ENCODE data around the gene MCRIP2.

The MCRIP2 gene

DNA sequence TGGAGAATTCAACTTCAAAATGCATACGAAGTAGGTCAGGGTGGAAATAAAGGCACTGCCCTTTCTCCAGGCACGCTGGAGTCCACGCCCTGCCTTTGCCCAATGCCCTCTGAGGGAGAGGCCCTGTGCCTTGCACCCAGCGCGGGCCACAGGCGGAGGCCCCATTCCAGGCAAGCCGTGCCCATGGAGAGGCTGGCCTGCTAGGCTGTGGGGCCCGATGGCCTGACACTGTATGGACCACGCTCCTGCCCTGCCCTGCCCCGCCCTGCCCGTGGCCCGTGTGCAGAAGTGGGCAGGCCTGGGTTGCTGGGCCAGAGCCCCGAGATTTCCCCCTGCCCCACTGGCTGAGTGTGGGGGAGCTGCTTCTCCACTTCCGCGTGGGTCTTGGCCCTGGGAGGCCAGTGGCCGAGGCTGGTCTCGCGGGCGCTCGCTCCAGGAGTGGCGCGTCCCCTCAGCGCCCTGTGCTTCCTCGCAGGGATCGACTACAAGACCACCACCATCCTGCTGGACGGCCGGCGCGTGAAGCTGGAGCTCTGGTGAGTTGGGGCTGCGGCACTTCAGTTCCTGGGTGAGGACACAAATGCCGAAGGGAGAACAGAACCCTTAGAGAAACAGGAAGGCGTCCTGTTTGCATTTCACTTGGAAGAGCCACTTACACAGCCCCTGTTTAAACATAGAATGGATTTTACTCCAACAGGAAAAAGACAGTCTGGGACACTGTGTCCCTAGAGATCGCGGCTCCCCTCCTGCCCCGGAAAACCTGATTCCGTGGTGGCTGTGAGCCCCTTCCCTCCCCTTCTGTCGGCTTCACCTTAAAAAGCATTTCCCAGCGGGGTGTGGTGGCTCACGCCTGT lies 24.7 kb upstream of the MCRIP2 start:
- no peak for DNase-seq (ENCODE audit: low read depth in 2 of 2)

GRCh38 chr16:617855-618254 lies 23.8 kb upstream of the MCRIP2 start:
- DNase-seq (ENCODE audit: low read depth in 2 of 2) = no peak

- DNase-seq (ENCODE audit: low read depth in 2 of 2) = no peak
Measured at GRCh38 chr16:619476-620100, 22.0 kb upstream of the MCRIP2 start.

DNA sequence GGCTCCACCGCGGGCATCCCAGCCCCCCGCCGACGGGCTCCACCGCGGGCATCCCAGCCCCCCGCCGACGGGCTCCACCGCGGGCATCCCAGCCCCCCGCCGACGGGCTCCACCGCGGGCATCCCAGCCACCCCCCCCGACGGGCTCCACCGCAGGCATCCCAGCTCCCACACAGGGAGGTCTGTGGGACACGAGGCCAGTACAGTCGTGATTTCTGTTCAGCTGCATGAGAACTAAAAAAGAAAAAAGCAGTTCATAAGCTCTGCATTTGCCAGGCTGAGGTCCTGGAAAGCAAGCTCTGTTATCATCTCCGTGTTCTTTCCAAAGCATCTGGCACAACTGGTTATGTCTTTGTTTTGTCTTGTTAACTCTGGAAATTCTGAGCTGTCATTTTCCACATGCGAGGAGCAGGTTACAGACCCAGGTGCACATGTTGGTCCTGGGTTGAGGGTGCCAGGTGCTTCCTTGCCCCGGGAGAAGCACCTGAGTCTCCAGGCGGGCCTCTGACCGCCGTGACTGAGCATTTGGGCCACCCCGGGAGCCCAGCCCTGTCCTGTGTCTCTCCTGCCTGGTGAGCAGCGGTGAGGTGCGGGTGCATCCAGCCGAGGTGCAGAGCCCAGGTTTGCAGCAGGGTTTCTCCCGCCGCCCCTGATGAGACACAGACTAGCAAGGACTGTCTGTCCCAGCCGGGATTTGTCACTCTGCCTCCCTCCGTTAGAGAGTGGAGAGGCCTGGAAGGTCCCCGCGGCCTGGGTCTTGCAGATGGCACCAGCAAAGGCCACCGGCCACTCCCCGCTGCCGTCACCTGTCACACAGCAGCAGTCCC lies 20.7 kb upstream of the MCRIP2 start:
- no peak for DNase-seq (ENCODE audit: low read depth in 2 of 2)

GRCh38 chr16:621526-622105 lies 20.0 kb upstream of the MCRIP2 start:
- no peak for DNase-seq (ENCODE audit: low read depth in 2 of 2)

GRCh38 chr16:622920-623280 lies 18.7 kb upstream of the MCRIP2 start:
- DNase-seq (ENCODE audit: low read depth in 2 of 2) = no peak

GRCh38 chr16:624526-625070 lies 17.0 kb upstream of the MCRIP2 start:
- DNase-seq (ENCODE audit: low read depth in 2 of 2) = no peak

GRCh38 chr16:625117-625976 lies 16.3 kb upstream of the MCRIP2 start:
- no peak for DNase-seq (ENCODE audit: low read depth in 2 of 2)

DNA sequence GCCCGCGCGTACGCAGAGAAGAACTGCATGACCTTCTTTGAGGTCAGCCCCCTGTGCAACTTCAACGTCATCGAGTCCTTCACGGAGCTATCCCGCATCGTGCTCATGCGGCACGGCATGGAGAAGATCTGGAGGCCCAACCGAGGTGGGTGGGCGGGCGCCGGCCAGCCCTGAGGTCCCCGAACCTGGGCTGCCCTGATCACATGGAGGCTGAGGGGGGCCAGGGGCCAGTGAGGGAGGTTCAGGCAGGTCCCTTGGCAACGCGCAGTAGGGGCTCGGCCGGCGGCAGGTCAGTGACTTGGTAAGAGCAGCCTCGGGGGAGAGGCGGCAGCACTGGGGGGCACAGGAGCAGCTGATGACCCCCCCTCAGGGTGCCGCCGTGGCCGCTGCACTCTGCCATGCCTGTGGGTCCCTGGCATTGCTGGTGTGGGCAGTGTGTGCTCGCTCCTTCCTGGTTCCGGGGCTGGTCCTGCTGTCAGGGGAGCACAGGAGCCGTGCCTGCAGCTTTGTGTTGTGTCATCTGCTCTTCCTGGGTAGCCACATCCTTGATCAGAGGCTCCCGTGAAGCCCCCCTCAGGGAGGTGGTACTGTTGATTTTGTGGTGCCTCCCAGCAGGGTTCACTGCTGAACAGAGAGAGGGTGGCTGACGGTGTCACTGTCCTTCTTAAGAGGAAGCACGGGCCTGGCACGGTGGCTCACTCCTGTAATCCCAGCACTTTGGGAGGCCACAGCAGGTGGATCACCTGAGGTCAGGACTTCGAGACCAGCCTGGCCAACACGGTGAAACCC lies 15.5 kb upstream of the MCRIP2 start:
- no peak for DNase-seq (ENCODE audit: low read depth in 2 of 2)

- no peak for DNase-seq (ENCODE audit: low read depth in 2 of 2)
Measured at GRCh38 chr16:626787-627453, 14.7 kb upstream of the MCRIP2 start.

GRCh38 chr16:627454-628239 lies 14.0 kb upstream of the MCRIP2 start:
- no peak for DNase-seq (ENCODE audit: low read depth in 2 of 2)

DNA sequence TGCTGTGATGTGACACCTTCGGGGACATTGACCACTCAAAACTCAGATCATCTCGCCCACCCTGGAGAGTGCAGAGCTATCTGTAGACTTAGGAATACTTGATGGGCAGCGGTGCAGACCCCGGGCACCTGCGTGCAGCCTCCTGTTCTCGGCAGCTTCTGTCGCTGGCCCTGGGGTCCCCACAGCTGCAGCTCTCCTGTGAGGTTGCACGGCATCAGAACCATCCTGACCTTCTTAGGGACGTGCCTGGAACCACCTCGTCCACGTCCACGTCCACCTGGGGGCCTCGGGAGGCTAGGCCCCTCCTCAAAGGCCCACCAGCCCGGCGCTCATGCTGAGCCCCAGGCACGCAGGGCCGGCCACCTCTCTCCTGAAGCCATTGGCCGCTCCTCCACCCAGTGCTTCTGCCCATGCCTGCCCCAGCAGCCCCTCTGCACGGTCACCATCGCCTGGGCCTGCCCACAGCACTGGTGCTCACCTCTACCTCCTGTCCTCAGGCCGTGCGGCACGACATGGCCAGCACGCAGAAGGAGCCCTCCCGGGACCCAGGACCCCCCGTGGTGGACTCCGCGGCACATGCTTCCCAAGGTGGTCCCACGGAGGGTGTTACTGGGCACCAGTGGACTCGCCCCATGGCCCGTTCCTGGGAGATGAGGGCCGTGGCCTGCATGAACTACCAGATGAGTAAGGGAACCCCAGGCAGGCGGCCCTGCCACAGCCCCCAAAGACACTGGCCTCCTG lies 13.1 kb upstream of the MCRIP2 start:
- DNase-seq (ENCODE audit: low read depth in 2 of 2) = no peak

DNA sequence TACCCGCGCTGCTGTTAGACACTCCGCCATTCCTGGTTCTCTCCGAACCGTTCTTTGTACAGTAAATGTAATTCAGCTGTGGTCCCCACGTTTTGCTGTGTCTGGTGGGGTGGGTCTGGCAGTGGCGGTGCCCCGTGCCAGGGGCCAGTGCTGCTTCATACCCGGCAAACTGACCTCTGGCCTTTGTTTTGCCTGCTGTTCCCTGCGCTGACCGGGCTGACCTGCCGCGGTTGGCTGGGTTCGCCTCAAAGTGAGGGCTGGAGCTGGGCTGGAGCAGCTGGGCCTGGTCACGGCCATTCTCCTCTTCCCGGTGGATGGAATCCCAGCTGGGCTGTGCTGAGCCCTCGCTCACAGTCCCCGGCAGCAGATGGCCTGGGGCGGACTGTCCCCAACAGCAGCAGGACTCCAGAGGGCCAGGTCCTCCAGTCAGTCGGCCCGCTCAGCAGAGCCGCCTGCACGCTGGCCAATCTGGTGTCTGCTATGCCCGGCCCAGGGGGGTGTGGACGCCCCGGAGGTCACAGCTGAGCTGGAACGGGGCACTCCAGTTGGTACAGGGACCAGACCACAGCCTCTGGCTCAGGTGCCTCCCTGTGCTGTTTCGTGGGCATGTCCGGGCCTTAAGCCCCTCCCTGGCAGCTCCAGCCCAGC lies 12.3 kb upstream of the MCRIP2 start:
- no peak for DNase-seq (ENCODE audit: low read depth in 2 of 2)

- DNase-seq (ENCODE audit: low read depth in 2 of 2) = no peak
Measured at GRCh38 chr16:629833-630248, 11.8 kb upstream of the MCRIP2 start.

- DNase-seq (ENCODE audit: low read depth in 2 of 2) = no peak
Measured at GRCh38 chr16:630249-630814, 11.3 kb upstream of the MCRIP2 start.

DNA sequence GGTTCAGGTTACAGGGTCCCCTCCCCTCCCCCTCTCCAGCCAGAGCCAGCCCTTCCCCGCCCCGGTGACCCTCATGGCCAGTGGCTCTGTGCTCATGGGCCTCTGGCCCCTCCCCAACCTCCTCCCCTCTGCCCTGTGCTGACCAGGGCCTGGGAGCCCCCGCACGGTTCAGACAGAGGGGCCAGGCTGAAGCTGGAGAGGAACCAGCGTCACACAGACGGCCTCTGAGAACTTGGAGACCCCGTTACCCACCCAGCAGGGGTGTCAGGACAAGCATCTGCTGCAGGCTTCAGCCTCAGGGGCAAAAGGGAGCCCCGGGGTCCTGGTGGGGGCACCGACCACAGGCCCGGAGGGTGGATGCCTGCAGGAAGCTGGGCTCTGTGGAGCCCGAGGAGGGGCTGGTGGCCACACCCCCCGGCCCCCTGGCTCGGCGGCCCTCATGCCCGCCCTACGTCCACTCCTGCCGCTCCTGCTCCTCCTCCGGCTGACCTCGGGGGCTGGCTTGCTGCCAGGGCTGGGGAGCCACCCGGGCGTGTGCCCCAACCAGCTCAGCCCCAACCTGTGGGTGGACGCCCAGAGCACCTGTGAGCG lies 10.7 kb upstream of the MCRIP2 start, which contains the start of gene WFIKKN1:
Gene WFIKKN1, plus strand, starts transcription at position 171 of the 591 bp plus-strand sequence. Its CDS starts 269 bp downstream, at position 440.
- DNase-seq (ENCODE audit: low read depth in 2 of 2) = no peak

Data from stimulated activated CD4-positive, alpha-beta T cell treated with anti-CD3 and anti-CD28 coated beads, Interleukin-4, amount 100 ng/mL, for 48 hours (primary cell).